ENCODE measurements around the gene MON1B.

DNA sequence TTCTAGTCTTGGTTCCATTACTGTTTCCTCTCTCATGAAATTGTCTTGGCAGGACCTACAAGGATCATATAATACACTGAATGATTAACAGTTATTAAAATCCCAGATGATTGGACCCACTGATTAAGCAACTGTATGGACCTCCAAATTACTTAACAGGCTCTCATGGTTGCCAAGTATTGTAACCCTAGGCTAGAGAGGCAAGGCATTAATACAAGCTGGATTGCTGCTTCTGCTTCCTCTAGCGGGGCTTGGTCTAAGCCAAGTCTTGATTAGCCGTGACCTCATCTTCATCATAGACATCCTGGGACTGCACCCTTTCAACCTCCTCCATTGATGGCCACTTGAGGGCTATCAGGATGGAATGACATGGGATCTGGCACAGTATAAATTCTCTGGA is 55.2 kb downstream of the MON1B start:
- TF ChIP-seq CTCF (IDR thresholded peaks at IDR 0.05; ENCODE audit: control extremely low read depth in 1 of 3, insufficient read depth in 1 of 3, low read depth in 1 of 3, low read length in 3 of 3) (no peak), POLR2A (IDR thresholded peaks at IDR 0.05; ENCODE audit: control extremely low read depth in 1 of 2, low read depth in 2 of 2, low read length in 2 of 2) (no peak), POLR2AphosphoS5 (IDR thresholded peaks at IDR 0.05; ENCODE audit: low read depth, low read length) (no peak), ATF3 (IDR thresholded peaks at IDR 0.05; ENCODE audit: insufficient read depth, low read depth, low read length) (no peak), PHF8 (conservative IDR thresholded peaks at IDR 0.05; ENCODE audit: low read depth, low read length) (no peak), SIX5 (IDR thresholded peaks at IDR 0.05; ENCODE audit: low read depth, low read length) (no peak), KDM1A (IDR thresholded peaks at IDR 0.05; ENCODE audit: borderline replicate concordance, low read length) (no peak)
- TF ChIP-seq, protein P1, sequence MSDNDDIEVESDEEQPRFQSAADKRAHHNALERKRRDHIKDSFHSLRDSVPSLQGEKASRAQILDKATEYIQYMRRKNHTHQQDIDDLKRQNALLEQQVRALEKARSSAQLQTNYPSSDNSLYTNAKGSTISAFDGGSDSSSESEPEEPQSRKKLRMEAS (IDR thresholded peaks at IDR 0.05) = no peak
